ENCODE data around the gene OGT. TPM values are rescaled to one million over a fixed set of nuclear protein-coding genes. Genes with fewer than 3 reads are reported as not detected.
A peak's percentile ranks its signal among the peaks of the same experiment; 100 is the strongest.
"Not testable (repeated sequence)": the region's sequence is repeated elsewhere in the genome, so short reads cannot be mapped to it uniquely, and the experiment has no call there.

The OGT gene
- total RNA-seq, 2 experiments from 2014 or later, result 252 to 264 TPM

GRCh38 chrX:71593210-71593609 is 60.3 kb downstream of the OGT start:
- DNase-seq; H3K9me3 Mint-ChIP-seq (ENCODE audit: insufficient read depth); H3K27ac Mint-ChIP-seq; H3K4me3 Mint-ChIP-seq; CTCF ChIA-PET; POLR2A ChIA-PET; ATAC-seq; H3K27me3 Mint-ChIP-seq (ENCODE audit: low read depth); H3K4me1 Mint-ChIP-seq (ENCODE audit: low read depth): not testable (repeated sequence)
- H3K36me3 Mint-ChIP-seq (ENCODE audit: low read depth), result peaks cover 22% of the 10 kb centered on the region

- DNase-seq, result no peak
- CTCF ChIA-PET, result interaction anchor here (0.9 to 1.7 kb wide), 2 partner anchors 47 to 52 kb away, joined by 5 to 7 read pairs; no protein-coding TSS in a partner anchor
- peaks cover 61% of the 10 kb centered on the region for H3K36me3 Mint-ChIP-seq (ENCODE audit: low read depth)
- H3K27me3 Mint-ChIP-seq (ENCODE audit: low read depth), result no peaks in the 10 kb centered on the region
- H3K9me3 Mint-ChIP-seq (ENCODE audit: insufficient read depth), result no peaks in the 10 kb centered on the region
- no peak for ATAC-seq
- peaks cover 30% of the 10 kb centered on the region for H3K4me1 Mint-ChIP-seq (ENCODE audit: low read depth)
- H3K4me3 Mint-ChIP-seq, result no peak overlapping the region
- POLR2A ChIA-PET, result interaction anchor here (1.3 kb wide), 1 partner anchor 11 kb away, joined by 3 read pairs; no protein-coding TSS in a partner anchor
- no peak overlapping the region for H3K27ac Mint-ChIP-seq
Observed at GRCh38 chrX:71599965-71600364, 67.1 kb downstream of the OGT start.

GRCh38 chrX:71603618-71604017 is 70.7 kb downstream of the OGT start:
- H3K27me3 Mint-ChIP-seq (ENCODE audit: low read depth), result no peaks in the 10 kb centered on the region
- no peak for ATAC-seq
- DNase-seq, result no peak
- ChIA-PET POLR2A (interaction anchor here (1.2 kb wide), 1 partner anchor 11 kb away, joined by 3 read pairs; no protein-coding TSS in a partner anchor), CTCF (interaction anchor here (0.7 kb wide), 1 partner anchor 49 kb away, joined by 3 read pairs; no protein-coding TSS in a partner anchor)
- H3K27ac Mint-ChIP-seq, result peak overlapping the region; percentile 74
- peaks cover 64% of the 10 kb centered on the region for H3K36me3 Mint-ChIP-seq (ENCODE audit: low read depth)
- peaks cover 59% of the 10 kb centered on the region for H3K4me1 Mint-ChIP-seq (ENCODE audit: low read depth)
- no peaks in the 10 kb centered on the region for H3K9me3 Mint-ChIP-seq (ENCODE audit: insufficient read depth)
- no peak overlapping the region for H3K4me3 Mint-ChIP-seq

- Mint-ChIP-seq H3K4me3 (no peak overlapping the region), H3K4me1 (ENCODE audit: low read depth) (peaks cover 64% of the 10 kb centered on the region), H3K27me3 (ENCODE audit: low read depth) (no peaks in the 10 kb centered on the region), H3K9me3 (ENCODE audit: insufficient read depth) (no peaks in the 10 kb centered on the region), H3K27ac (peak overlapping the region; percentile 67), H3K36me3 (ENCODE audit: low read depth) (peaks cover 69% of the 10 kb centered on the region)
- ATAC-seq (no peak), DNase-seq (no peak)
- CTCF ChIA-PET, result no interaction called here
- POLR2A ChIA-PET, result interaction anchor here (1.2 kb wide), 1 partner anchor 11 kb away, joined by 3 read pairs; no protein-coding TSS in a partner anchor
Observed at GRCh38 chrX:71604141-71604540, 71.2 kb downstream of the OGT start.

- ATAC-seq (no peak), DNase-seq (no peak)
- H3K4me3 Mint-ChIP-seq, result peak overlapping the region; percentile 5
- peaks cover 76% of the 10 kb centered on the region for H3K36me3 Mint-ChIP-seq (ENCODE audit: low read depth)
- ChIA-PET POLR2A (interaction anchor here (1.2 kb wide), 1 partner anchor 10 kb away, joined by 3 read pairs; no protein-coding TSS in a partner anchor), CTCF (interaction anchor here (2.6 kb wide), 1 partner anchor 46 kb away, joined by 11 read pairs; no protein-coding TSS in a partner anchor)
- H3K4me1 Mint-ChIP-seq (ENCODE audit: low read depth), result peaks cover 71% of the 10 kb centered on the region
- no peaks in the 10 kb centered on the region for H3K9me3 Mint-ChIP-seq (ENCODE audit: insufficient read depth)
- no peaks in the 10 kb centered on the region for H3K27me3 Mint-ChIP-seq (ENCODE audit: low read depth)
- peak overlapping the region; percentile 87 for H3K27ac Mint-ChIP-seq
Observed at GRCh38 chrX:71604796-71605568, 72.1 kb downstream of the OGT start.

- ChIA-PET CTCF (interaction anchor here (1.0 to 3.6 kb wide), 7 partner anchors 10 to 57 kb away, joined by 3 to 16 read pairs (median 4); partner anchors contain the start of gene CXCR3), POLR2A (interaction anchor here (0.7 to 1.1 kb wide), 5 partner anchors 8 to 323 kb away, joined by 3 read pairs; partner anchors contain the start of genes NONO and OGT)
- peak; percentile 68 for DNase-seq
- peak overlapping the region; percentile 27 for H3K4me3 Mint-ChIP-seq
- peak overlapping the region; percentile 96 for H3K27ac Mint-ChIP-seq
- peaks cover 82% of the 10 kb centered on the region for H3K4me1 Mint-ChIP-seq (ENCODE audit: low read depth)
- no peaks in the 10 kb centered on the region for H3K9me3 Mint-ChIP-seq (ENCODE audit: insufficient read depth)
- ATAC-seq, result peak; percentile 89
- H3K27me3 Mint-ChIP-seq (ENCODE audit: low read depth), result no peaks in the 10 kb centered on the region
- H3K36me3 Mint-ChIP-seq (ENCODE audit: low read depth), result peaks cover 84% of the 10 kb centered on the region
Observed at GRCh38 chrX:71606536-71607216, 73.8 kb downstream of the OGT start.

GRCh38 chrX:71607488-71607887 is 74.6 kb downstream of the OGT start:
- CTCF ChIA-PET, result interaction anchor here (1.2 to 3.6 kb wide), 5 partner anchors 11 to 45 kb away, joined by 5 to 16 read pairs (median 8); partner anchors contain the start of gene CXCR3
- Mint-ChIP-seq H3K4me1 (ENCODE audit: low read depth) (peaks cover 83% of the 10 kb centered on the region), H3K9me3 (ENCODE audit: insufficient read depth) (no peaks in the 10 kb centered on the region), H3K4me3 (peak overlapping the region; percentile 27), H3K27me3 (ENCODE audit: low read depth) (no peaks in the 10 kb centered on the region), H3K36me3 (ENCODE audit: low read depth) (peaks cover 80% of the 10 kb centered on the region), H3K27ac (peak overlapping the region; percentile 96)
- POLR2A ChIA-PET, result interaction anchor here (0.7 to 1.6 kb wide), 4 partner anchors 11 to 324 kb away, joined by 3 to 6 read pairs (median 3); partner anchors contain the start of genes CXCR3 and NONO
- no peak for DNase-seq
- ATAC-seq, result no peak

- POLR2A ChIA-PET, result interaction anchor here (0.7 to 1.6 kb wide), 2 partner anchors 9 to 13 kb away, joined by 4 to 6 read pairs; partner anchors contain the start of gene CXCR3
- H3K36me3 Mint-ChIP-seq (ENCODE audit: low read depth), result peaks cover 77% of the 10 kb centered on the region
Observed at GRCh38 chrX:71609095-71609750, 76.3 kb downstream of the OGT start.

GRCh38 chrX:71611736-71612135 is 78.8 kb downstream of the OGT start:
- ChIA-PET POLR2A (interaction anchor here (1.1 kb wide), 1 partner anchor 11 kb away, joined by 3 read pairs; no protein-coding TSS in a partner anchor), CTCF (interaction anchor here (1.3 to 2.6 kb wide), 2 partner anchors 10 to 40 kb away, joined by 5 to 14 read pairs; no protein-coding TSS in a partner anchor)
- ATAC-seq; H3K4me3 Mint-ChIP-seq; H3K27me3 Mint-ChIP-seq (ENCODE audit: low read depth); DNase-seq; H3K9me3 Mint-ChIP-seq (ENCODE audit: insufficient read depth): not testable (repeated sequence)
- H3K27ac Mint-ChIP-seq, result peak overlapping the region; percentile 27
- H3K36me3 Mint-ChIP-seq (ENCODE audit: low read depth), result peaks cover 79% of the 10 kb centered on the region
- H3K4me1 Mint-ChIP-seq (ENCODE audit: low read depth), result peaks cover 78% of the 10 kb centered on the region

More at GRCh38 chrX:71609095-71609750, 76.3 kb downstream of the OGT start:
- no peak overlapping the region for H3K4me3 Mint-ChIP-seq
- H3K27ac Mint-ChIP-seq, result peak overlapping the region; percentile 74
- no peaks in the 10 kb centered on the region for H3K27me3 Mint-ChIP-seq (ENCODE audit: low read depth)
- no peaks in the 10 kb centered on the region for H3K9me3 Mint-ChIP-seq (ENCODE audit: insufficient read depth)
- H3K4me1 Mint-ChIP-seq (ENCODE audit: low read depth), result peaks cover 83% of the 10 kb centered on the region
- DNase-seq, result peak; percentile 27
- ATAC-seq, result peak; percentile 50
- CTCF ChIA-PET, result interaction anchor here (1.0 to 3.6 kb wide), 7 partner anchors 8 to 43 kb away, joined by 3 to 16 read pairs (median 5); partner anchors contain the start of gene CXCR3

- peaks cover 84% of the 10 kb centered on the region for H3K36me3 Mint-ChIP-seq (ENCODE audit: low read depth)
- CTCF ChIA-PET, result interaction anchor here (1.3 to 2.6 kb wide), 2 partner anchors 10 to 40 kb away, joined by 5 to 14 read pairs; no protein-coding TSS in a partner anchor
- no peak overlapping the region for H3K4me3 Mint-ChIP-seq
- DNase-seq (no peak), ATAC-seq (no peak)
- H3K9me3 Mint-ChIP-seq (ENCODE audit: insufficient read depth), result no peaks in the 10 kb centered on the region
- POLR2A ChIA-PET, result interaction anchor here (0.9 kb wide), 1 partner anchor 25 kb away, joined by 3 read pairs; no protein-coding TSS in a partner anchor
- H3K4me1 Mint-ChIP-seq (ENCODE audit: low read depth), result peaks cover 73% of the 10 kb centered on the region
- no peak overlapping the region for H3K27ac Mint-ChIP-seq
- H3K27me3 Mint-ChIP-seq (ENCODE audit: low read depth), result no peaks in the 10 kb centered on the region
Observed at GRCh38 chrX:71612256-71612655, 79.4 kb downstream of the OGT start.

Measured in activated CD8-positive, alpha-beta T cell treated with anti-CD3 and anti-CD28 coated beads, Interleukin-2, amount 10 ng/mL, durations not matched to agents 7 days and 5 days (primary cell).